ENCODE data around the gene CIAPIN1. TPM values are rescaled to one million over a fixed set of nuclear protein-coding genes. Genes with fewer than 3 reads are reported as not detected.
A peak's percentile ranks its signal among the peaks of the same experiment; 100 is the strongest.

Gene CIAPIN1
- total RNA-seq, 2 donors from 2014 or later = 77.5 to 87.1 TPM

DNA sequence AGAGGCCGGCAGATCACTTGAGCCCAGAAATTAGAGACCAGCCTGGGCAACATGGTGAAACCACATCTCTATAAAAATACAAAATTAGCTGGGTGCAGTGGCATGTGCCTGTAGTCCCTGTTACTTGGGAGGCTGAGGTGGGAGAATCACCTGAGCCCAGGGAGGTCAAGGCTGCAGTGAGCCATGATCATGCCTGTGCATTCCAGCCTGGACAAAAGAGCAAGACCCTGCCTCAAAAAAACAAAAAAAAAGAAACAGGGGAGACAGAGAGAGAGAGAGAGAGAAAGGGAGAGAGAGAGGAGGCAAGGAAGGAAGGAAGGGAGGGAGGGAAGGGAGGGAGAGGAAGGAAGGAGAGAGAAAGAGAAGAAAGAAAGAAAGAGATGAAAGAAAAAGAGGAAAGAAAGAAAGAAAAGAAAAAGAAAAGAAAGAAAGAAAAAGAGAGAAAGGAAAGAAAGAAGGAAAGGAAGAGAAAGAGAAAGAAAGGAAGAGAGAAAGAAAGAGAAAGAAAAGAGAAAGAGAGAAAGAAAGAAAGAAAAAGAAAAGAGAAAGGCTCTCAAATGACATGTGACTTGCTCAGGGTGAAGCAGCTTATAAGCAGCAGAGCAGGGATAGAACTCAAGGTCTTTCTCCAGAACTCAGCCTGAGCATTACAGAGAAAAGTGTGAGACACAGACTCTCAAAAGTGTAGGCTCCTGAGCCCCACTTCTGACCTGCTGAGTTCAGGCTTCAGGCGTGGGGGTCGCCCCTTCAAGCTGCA lies 59.4 kb downstream of the CIAPIN1 start:
- Histone ChIP-seq H3K4me1 (ENCODE audit: control insufficient read depth, insufficient read depth, low read length) (no peaks in the 10 kb centered on the region), H3K27ac (ENCODE audit: low read depth, low read length) (no peak overlapping the region), H3K9ac (ENCODE audit: extremely low read depth, low read length, poor library complexity, severe bottlenecking) (no peak overlapping the region), H3K9me3 (ENCODE audit: control insufficient read depth, low read length) (no peaks in the 10 kb centered on the region), H3K4me3 (ENCODE audit: low read length) (no peak overlapping the region), H3K36me3 (ENCODE audit: control insufficient read depth, insufficient read depth, low read length) (no peaks in the 10 kb centered on the region), H3K27me3 (ENCODE audit: control insufficient read depth, insufficient read depth, low read length, poor library complexity, severe bottlenecking) (peaks cover 2% of the 10 kb centered on the region)
- no peaks in the 10 kb centered on the region for H3K4me1 Mint-ChIP-seq
- no peaks in the 10 kb centered on the region for H3K9me3 Mint-ChIP-seq
- no peak overlapping the region for H3K27ac Mint-ChIP-seq
- H3K4me3 Mint-ChIP-seq = no peak overlapping the region
- DNase-seq = no peak
- WGBS, 2 experiments (ENCODE audit: insufficient coverage in 1 of 2, insufficient read length in 1 of 2) = 89 to 92% methylated on average over 2 to 3 of the region's 3 CpGs
- no peaks in the 10 kb centered on the region for H3K36me3 Mint-ChIP-seq (ENCODE audit: low read depth)
- TF ChIP-seq, protein P1, sequence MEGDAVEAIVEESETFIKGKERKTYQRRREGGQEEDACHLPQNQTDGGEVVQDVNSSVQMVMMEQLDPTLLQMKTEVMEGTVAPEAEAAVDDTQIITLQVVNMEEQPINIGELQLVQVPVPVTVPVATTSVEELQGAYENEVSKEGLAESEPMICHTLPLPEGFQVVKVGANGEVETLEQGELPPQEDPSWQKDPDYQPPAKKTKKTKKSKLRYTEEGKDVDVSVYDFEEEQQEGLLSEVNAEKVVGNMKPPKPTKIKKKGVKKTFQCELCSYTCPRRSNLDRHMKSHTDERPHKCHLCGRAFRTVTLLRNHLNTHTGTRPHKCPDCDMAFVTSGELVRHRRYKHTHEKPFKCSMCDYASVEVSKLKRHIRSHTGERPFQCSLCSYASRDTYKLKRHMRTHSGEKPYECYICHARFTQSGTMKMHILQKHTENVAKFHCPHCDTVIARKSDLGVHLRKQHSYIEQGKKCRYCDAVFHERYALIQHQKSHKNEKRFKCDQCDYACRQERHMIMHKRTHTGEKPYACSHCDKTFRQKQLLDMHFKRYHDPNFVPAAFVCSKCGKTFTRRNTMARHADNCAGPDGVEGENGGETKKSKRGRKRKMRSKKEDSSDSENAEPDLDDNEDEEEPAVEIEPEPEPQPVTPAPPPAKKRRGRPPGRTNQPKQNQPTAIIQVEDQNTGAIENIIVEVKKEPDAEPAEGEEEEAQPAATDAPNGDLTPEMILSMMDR (conservative IDR thresholded peaks at IDR 0.05) = no peak
- H3K27me3 Mint-ChIP-seq (ENCODE audit: insufficient read depth) = peaks cover 7% of the 10 kb centered on the region

DNA sequence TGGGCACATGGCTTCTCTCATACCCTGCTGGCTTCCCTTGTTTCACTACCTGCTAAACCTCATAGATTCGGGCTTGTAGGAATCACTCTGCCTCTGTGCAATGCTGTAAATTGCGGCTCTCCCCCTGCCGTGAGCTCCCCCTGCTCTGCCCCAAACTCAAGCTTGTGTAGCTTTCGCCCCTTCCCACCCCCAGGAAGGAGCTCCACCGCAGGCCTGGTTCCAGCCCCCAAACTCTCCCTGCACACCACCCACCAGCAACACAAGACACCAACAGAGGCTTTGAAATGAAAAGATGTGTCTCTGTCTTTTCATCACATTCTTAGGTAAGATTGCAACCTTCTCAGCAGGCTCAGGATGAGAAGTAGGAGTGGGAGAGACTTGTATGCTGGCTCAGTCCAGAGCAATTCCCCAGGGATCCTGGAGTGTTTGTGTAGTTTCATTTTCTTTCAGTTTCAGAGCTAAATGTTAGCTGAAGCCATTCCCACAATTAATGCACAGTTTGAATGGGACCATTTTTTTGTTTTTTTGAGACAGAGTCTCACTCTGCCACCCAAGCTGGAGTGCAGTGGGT lies 60.7 kb downstream of the CIAPIN1 start:
- H3K36me3 Mint-ChIP-seq (ENCODE audit: low read depth) = no peaks in the 10 kb centered on the region
- no peak overlapping the region for H3K9ac ChIP-seq (ENCODE audit: extremely low read depth, low read length, poor library complexity, severe bottlenecking)

DNA sequence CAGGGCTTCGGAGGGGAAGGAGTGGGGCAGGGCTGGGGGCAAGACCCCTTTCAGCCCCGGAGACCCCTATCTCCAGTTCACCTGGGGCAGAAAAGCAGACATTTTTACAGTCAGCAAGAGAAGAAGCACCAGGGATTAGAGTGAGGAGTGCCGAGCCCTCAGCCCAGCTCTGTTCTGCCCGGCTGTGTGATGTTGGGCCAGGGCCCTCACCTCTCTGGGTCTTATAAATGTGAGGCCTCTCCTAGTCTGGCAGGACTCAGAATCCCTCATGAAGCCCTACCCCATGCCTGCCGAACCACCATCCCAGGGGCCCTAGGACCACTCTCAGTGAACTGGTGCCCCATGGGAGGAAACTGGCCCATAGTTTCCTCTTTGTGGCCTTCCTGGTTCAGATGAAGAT lies 62.1 kb downstream of the CIAPIN1 start:
- H3K36me3 ChIP-seq (ENCODE audit: control insufficient read depth, insufficient read depth, low read length) = no peaks in the 10 kb centered on the region
- Mint-ChIP-seq H3K4me1 (no peaks in the 10 kb centered on the region), H3K27ac (no peak overlapping the region)

More for the DNA sequence above, 60.7 kb downstream of the CIAPIN1 start:
- DNase-seq = no peak
- no peaks in the 10 kb centered on the region for H3K9me3 Mint-ChIP-seq
- 62 to 68% methylated on average over 3 to 5 of the region's 5 CpGs for WGBS, 2 experiments (ENCODE audit: insufficient coverage in 1 of 2, insufficient read length in 1 of 2)
- H3K36me3 ChIP-seq (ENCODE audit: control insufficient read depth, insufficient read depth, low read length) = no peaks in the 10 kb centered on the region
- H3K27ac ChIP-seq (ENCODE audit: low read depth, low read length) = no peak overlapping the region
- H3K27ac Mint-ChIP-seq = peak overlapping the region; percentile 26
- no peak overlapping the region for H3K4me3 ChIP-seq (ENCODE audit: low read length)
- H3K4me1 ChIP-seq (ENCODE audit: control insufficient read depth, insufficient read depth, low read length) = no peaks in the 10 kb centered on the region
- H3K27me3 Mint-ChIP-seq (ENCODE audit: insufficient read depth) = peaks cover 5% of the 10 kb centered on the region
- no peaks in the 10 kb centered on the region for H3K9me3 ChIP-seq (ENCODE audit: control insufficient read depth, low read length)
- H3K4me3 Mint-ChIP-seq = no peak overlapping the region
- TF ChIP-seq, protein P1 (conservative IDR thresholded peaks at IDR 0.05) = no peak
- no peaks in the 10 kb centered on the region for H3K4me1 Mint-ChIP-seq
- H3K27me3 ChIP-seq (ENCODE audit: control insufficient read depth, insufficient read depth, low read length, poor library complexity, severe bottlenecking) = no peaks in the 10 kb centered on the region

More for the DNA sequence above, 62.1 kb downstream of the CIAPIN1 start:
- Histone ChIP-seq H3K27me3 (ENCODE audit: control insufficient read depth, insufficient read depth, low read length, poor library complexity, severe bottlenecking) (no peaks in the 10 kb centered on the region), H3K4me1 (ENCODE audit: control insufficient read depth, insufficient read depth, low read length) (no peaks in the 10 kb centered on the region), H3K9me3 (ENCODE audit: control insufficient read depth, low read length) (no peaks in the 10 kb centered on the region), H3K27ac (ENCODE audit: low read depth, low read length) (no peak overlapping the region), H3K9ac (ENCODE audit: extremely low read depth, low read length, poor library complexity, severe bottlenecking) (no peak overlapping the region), H3K4me3 (ENCODE audit: low read length) (no peak overlapping the region)
- no peaks in the 10 kb centered on the region for H3K9me3 Mint-ChIP-seq
- TF ChIP-seq, protein P1 (conservative IDR thresholded peaks at IDR 0.05) = no peak
- H3K4me3 Mint-ChIP-seq = no peak overlapping the region
- no peaks in the 10 kb centered on the region for H3K36me3 Mint-ChIP-seq (ENCODE audit: low read depth)
- no peak for DNase-seq
- 80 to 86% methylated on average over 4 to 5 of the region's 5 CpGs for WGBS, 2 experiments (ENCODE audit: insufficient coverage in 1 of 2, insufficient read length in 1 of 2)
- no peaks in the 10 kb centered on the region for H3K27me3 Mint-ChIP-seq (ENCODE audit: insufficient read depth)

Data from endodermal cell (in vitro differentiated cells).